Measurements from ENCODE around the gene SLC30A4.
A peak's percentile ranks its signal among the peaks of the same experiment; 100 is the strongest.
"Not testable (repeated sequence)": the region's sequence is repeated elsewhere in the genome, so short reads cannot be mapped to it uniquely, and the experiment has no call there.

Gene SLC30A4

DNA sequence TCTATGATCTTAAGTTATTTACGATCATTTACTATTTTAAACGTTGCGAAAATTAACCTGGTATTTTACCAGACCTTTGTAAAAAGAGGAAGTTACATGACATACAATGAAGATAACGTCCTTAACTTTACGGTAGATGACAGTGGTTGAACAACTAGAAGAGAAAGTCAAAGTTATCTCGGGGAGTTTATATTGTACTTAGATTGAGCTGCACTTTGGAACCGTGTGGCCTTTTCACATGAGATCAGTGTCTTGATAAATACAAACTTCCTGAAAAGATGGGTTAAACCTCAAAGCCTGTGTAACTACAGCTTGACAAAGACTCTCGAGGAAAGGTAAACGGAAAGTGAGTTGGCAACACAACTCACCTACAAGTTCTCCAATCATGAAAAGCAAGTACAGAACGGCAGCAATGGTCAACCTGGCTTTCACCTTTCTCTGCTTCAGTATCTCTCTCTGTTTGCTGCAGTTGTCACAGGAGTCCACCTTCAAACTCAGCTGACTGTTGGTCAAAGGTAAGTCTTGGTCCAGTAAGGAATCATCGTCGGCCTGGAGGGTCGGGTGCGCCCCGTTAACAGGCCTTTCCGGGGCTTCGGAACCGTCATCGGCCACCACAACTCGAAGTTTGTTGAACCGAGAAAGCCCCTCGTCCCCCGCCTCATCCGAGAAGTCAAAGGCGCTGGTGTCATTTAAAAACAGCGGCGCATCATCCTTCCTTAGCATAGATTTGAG is 793 bp downstream of the SLC30A4 start:
- no peak for DNase-seq (ENCODE audit: extremely low read depth, low read depth)
- TF ChIP-seq, protein P1, sequence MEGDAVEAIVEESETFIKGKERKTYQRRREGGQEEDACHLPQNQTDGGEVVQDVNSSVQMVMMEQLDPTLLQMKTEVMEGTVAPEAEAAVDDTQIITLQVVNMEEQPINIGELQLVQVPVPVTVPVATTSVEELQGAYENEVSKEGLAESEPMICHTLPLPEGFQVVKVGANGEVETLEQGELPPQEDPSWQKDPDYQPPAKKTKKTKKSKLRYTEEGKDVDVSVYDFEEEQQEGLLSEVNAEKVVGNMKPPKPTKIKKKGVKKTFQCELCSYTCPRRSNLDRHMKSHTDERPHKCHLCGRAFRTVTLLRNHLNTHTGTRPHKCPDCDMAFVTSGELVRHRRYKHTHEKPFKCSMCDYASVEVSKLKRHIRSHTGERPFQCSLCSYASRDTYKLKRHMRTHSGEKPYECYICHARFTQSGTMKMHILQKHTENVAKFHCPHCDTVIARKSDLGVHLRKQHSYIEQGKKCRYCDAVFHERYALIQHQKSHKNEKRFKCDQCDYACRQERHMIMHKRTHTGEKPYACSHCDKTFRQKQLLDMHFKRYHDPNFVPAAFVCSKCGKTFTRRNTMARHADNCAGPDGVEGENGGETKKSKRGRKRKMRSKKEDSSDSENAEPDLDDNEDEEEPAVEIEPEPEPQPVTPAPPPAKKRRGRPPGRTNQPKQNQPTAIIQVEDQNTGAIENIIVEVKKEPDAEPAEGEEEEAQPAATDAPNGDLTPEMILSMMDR (IDR thresholded peaks at IDR 0.05; ENCODE audit: low read depth, low read length, missing control alignments): no peak
- peak overlapping the region; percentile 55 for H3K4me3 ChIP-seq (replicated peaks; ENCODE audit: low read depth, low read length)

DNA sequence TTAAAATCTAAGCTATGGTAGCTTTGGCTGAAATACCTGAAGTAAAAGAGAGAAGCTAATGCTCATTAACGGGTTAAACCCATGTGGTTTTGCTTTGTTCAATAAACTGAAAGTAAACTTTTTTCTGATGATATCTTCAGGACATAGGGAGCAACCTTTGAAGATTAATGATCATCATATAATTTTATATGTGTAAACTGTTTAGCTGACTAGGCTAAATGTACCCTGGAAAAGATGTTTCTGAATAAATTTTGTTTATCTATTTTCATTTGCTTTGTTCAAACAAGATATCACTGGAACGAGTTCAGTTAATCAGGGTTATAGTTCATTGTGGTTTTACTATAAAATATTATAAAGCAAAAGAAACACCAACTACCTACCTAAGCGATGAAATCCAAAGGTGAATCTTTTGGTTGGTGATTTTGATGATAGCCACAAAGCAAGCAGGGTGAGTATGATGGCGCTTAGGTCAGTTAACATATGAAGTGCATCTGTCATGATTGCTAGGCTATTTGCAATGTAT is 11.7 kb downstream of the SLC30A4 start:
- TF ChIP-seq, protein P1 (IDR thresholded peaks at IDR 0.05; ENCODE audit: low read depth, low read length, missing control alignments): no peak
- no peak for DNase-seq (ENCODE audit: extremely low read depth, low read depth)
- no peak overlapping the region for H3K4me3 ChIP-seq (replicated peaks; ENCODE audit: low read depth, low read length)

DNA sequence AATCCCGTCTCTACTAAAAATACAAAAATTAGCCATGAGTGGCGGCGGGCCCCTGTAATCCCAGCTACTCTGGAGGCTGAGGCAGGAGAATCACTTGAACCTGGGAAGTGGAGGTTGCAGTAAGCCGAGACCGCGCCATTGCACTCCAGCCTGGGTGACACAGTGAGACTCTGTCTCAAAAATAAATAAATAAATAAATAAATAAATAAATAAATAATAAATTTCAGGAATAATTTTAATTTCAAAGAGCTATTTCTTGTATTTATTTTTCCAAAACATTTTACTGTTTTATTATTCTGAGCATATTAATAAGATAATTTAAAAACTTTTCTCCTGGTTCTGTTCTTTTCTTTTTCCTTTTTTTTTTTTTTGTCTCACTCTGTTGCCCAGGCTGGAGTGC is 15.4 kb downstream of the SLC30A4 start:
- DNase-seq (ENCODE audit: extremely low read depth, low read depth); H3K4me3 ChIP-seq (replicated peaks; ENCODE audit: low read depth, low read length): not testable (repeated sequence)

DNA sequence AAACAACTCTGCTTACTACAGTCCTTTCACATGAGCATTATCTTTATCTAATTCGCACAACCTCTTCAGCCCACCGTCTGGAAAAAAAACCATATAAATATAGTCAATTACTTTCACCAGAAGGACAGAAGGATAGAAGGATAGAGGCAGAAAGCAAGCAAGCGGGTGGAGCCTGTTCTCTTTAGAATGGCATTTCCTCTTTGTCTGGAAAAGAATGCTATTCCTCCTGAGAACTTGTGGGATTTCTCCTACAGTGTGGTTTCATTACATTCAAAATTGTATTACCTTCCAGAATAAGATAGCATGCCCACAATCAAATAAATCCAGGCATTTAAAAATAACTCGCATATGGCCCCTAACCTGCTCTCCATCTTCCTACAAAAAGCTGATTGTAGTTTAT is 23.1 kb downstream of the SLC30A4 start:
- no peak for DNase-seq (ENCODE audit: extremely low read depth, low read depth)
- TF ChIP-seq, protein P1 (IDR thresholded peaks at IDR 0.05; ENCODE audit: low read depth, low read length, missing control alignments): no peak
- no peak overlapping the region for H3K4me3 ChIP-seq (replicated peaks; ENCODE audit: low read depth, low read length)

DNA sequence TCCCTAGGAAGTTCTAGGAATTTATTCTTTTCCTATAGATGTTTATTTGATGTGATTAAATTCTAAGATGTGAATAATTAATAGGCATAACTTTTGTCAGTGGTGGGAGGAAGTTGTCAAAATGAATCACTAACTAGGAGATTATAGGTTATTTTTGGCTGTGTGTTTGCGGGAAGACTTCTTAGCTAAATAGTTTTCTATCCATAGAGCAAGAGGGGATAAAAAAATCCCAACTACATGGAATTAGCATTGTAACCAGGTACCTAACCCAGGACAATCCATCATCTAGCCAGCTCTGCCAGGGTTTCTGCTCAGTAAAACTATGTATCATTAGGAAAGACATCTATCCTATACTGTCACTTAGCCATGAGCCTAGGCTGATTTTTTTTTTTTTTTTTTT is 23.9 kb downstream of the SLC30A4 start:
- TF ChIP-seq, protein P1 (IDR thresholded peaks at IDR 0.05; ENCODE audit: low read depth, low read length, missing control alignments): no peak
- DNase-seq (ENCODE audit: extremely low read depth, low read depth): no peak
- H3K4me3 ChIP-seq (replicated peaks; ENCODE audit: low read depth, low read length): no peak overlapping the region

DNA sequence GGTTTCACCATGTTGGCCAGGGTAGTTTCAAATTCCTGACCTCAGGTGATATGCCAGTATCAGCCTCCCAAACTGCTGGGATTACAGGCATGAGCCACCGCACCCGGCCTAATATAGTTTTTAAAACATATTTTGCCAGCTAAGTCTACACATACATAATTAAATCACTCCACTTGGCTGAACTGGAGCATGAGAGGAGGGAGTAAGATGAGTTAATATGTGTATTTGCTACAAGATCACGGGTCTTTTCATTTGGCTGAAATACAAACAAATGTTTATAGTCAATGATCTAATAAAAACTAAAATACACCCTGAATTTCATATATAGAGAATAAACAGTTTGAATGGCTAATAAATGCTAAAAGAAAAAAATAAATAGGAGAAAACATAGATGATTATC is 25.3 kb downstream of the SLC30A4 start:
- TF ChIP-seq, protein P1 (IDR thresholded peaks at IDR 0.05; ENCODE audit: low read depth, low read length, missing control alignments): no peak
- H3K4me3 ChIP-seq (replicated peaks; ENCODE audit: low read depth, low read length): no peak overlapping the region

DNA sequence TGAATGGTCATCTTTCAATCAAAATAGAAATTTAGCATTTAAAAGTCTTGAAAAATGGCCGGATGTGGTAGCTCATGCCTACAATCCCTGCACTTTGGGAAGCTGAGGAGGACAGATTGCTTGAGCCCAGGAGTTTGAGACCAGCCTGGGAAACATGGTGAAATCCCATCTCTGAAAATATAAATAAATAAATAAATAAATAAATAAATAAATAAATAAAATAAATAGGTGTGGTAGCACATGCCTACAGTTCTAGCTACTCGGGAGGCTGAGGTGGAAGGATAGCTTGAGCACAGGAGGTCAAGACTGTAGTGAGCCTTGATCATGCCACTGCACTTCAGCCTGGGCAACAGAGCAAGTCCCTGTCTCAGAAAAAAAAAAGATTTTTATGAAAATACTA is 25.9 kb downstream of the SLC30A4 start:
- no peak for DNase-seq (ENCODE audit: extremely low read depth, low read depth)
- H3K4me3 ChIP-seq (replicated peaks; ENCODE audit: low read depth, low read length): no peak overlapping the region
- TF ChIP-seq, protein P1 (IDR thresholded peaks at IDR 0.05; ENCODE audit: low read depth, low read length, missing control alignments): no peak

More for the DNA sequence above, 25.3 kb downstream of the SLC30A4 start:
- DNase-seq (ENCODE audit: extremely low read depth, low read depth): no peak
